ENCODE measurements around the gene TUBA4A. TPM values are rescaled to one million over a fixed set of nuclear protein-coding genes. Genes with fewer than 3 reads are reported as not detected.

The TUBA4A gene
- total and polyA plus RNA-seq, 2 experiments from 2014 or later, result 44.3 to 77.7 TPM

- peaks cover 11% of the 10 kb centered on the region for H3K4me1 ChIP-seq (ENCODE audit: insufficient read depth)
- no peak overlapping the region for H3K27ac ChIP-seq (ENCODE audit: low read depth)
- H3K79me2 ChIP-seq (replicated peaks; ENCODE audit: insufficient read depth), result 0 out of 2 replicates have a peak, but pooled peaks cover 4% of the 10 kb centered on the region
- H3K27me3 ChIP-seq (ENCODE audit: insufficient read depth), result peaks cover 29% of the 10 kb centered on the region
- H3K27me3 Mint-ChIP-seq (ENCODE audit: insufficient read depth, low read depth, poor library complexity), result peaks cover 29% of the 10 kb centered on the region
- no peaks in the 10 kb centered on the region for H3K9me3 Mint-ChIP-seq
- H3K4me3 ChIP-seq, result no peak overlapping the region
- H3K36me3 Mint-ChIP-seq (ENCODE audit: low read depth), result peaks cover 44% of the 10 kb centered on the region
- H3K4me1 Mint-ChIP-seq, result peaks cover 49% of the 10 kb centered on the region
- DNase-seq (ENCODE audit: low spot score), result no peak
- no peak for TF ChIP-seq REST (IDR thresholded peaks at IDR 0.05; ENCODE audit: unreplicated experiment)
- no peak for TF ChIP-seq CTCF (conservative IDR thresholded peaks at IDR 0.05; ENCODE audit: low read depth in 2 of 2)
- no peak for TF ChIP-seq ZNF462 (CRISPR knock-in tag; IDR thresholded peaks at IDR 0.05)
- no peak for TF ChIP-seq CREB1 (CRISPR knock-in tag; IDR thresholded peaks at IDR 0.05; ENCODE audit: low read depth)
- TF ChIP-seq EZH2phosphoT487 (IDR thresholded peaks at IDR 0.05; ENCODE audit: unreplicated experiment), result no peak
- no peak for TF ChIP-seq POLR2AphosphoS5 (IDR thresholded peaks at IDR 0.05; ENCODE audit: low read depth)
- no peak for TF ChIP-seq STAT1 (IDR thresholded peaks at IDR 0.05; ENCODE audit: unreplicated experiment)
- no peak for TF ChIP-seq JUNB (IDR thresholded peaks at IDR 0.05; ENCODE audit: unreplicated experiment)
- no peak for TF ChIP-seq ETS1 (IDR thresholded peaks at IDR 0.05)
- TF ChIP-seq NANOG (IDR thresholded peaks at IDR 0.05; ENCODE audit: borderline replicate concordance), result no peak
- no peak for TF ChIP-seq ZNF114 (CRISPR knock-in tag; IDR thresholded peaks at IDR 0.05)
- no peak for TF ChIP-seq EZH2 (IDR thresholded peaks at IDR 0.05; ENCODE audit: low read depth, unreplicated experiment)
- TF ChIP-seq ZNF331 (CRISPR knock-in tag; IDR thresholded peaks at IDR 0.05; ENCODE audit: low read depth), result no peak
- peak overlapping the region; percentile 75; the same call in 1 of the 2 replicates for H3K27ac Mint-ChIP-seq
- no peak overlapping the region for H2AFZ ChIP-seq
- H3K36me3 ChIP-seq (ENCODE audit: insufficient read depth), result peaks cover 3% of the 10 kb centered on the region; the same call in 1 of the 2 replicates
- H4K20me1 ChIP-seq (replicated peaks; ENCODE audit: insufficient read depth), result no peaks in the 10 kb centered on the region
- H3K4me3 Mint-ChIP-seq, result 0 out of 3 replicates have a peak overlapping the region, but pooled peaks have one; percentile 18
- no peaks in the 10 kb centered on the region; the same call in 1 of the 2 replicates for H3F3A ChIP-seq (replicated peaks; ENCODE audit: low read depth)
- H3K4me2 ChIP-seq, result no peak overlapping the region
- no peaks in the 10 kb centered on the region for H3K9me2 ChIP-seq (ENCODE audit: insufficient read depth)
- ATAC-seq, result no peak
Measured at GRCh38 chr2:219250049-219250781, 3.5 kb downstream of the TUBA4A start.
